ENCODE data around the gene ZNF275.
"Not testable (repeated sequence)": the region's sequence is repeated elsewhere in the genome, so short reads cannot be mapped to it uniquely, and the experiment has no call there.

The ZNF275 gene

GRCh38 chrX:153388722-153389459, 54.9 kb downstream of the ZNF275 start:
- no peak for DNase-seq

- DNase-seq = not testable (repeated sequence)
Observed at GRCh38 chrX:153389460-153389768, 55.5 kb downstream of the ZNF275 start.

GRCh38 chrX:153392642-153393321, 58.8 kb downstream of the ZNF275 start:
- no peak for DNase-seq

GRCh38 chrX:153394612-153395011, 60.7 kb downstream of the ZNF275 start:
- no peak for DNase-seq

GRCh38 chrX:153395613-153396319, 61.8 kb downstream of the ZNF275 start:
- no peak for DNase-seq

GRCh38 chrX:153396320-153397195, 62.6 kb downstream of the ZNF275 start:
- DNase-seq = no peak

- no peak for DNase-seq
Observed at GRCh38 chrX:153397256-153397960, 63.5 kb downstream of the ZNF275 start.

- DNase-seq = no peak
Observed at GRCh38 chrX:153398275-153398960, 64.5 kb downstream of the ZNF275 start.

GRCh38 chrX:153400146-153401132, 66.5 kb downstream of the ZNF275 start:
- peak; percentile 39 for DNase-seq

- DNase-seq = no peak
Observed at GRCh38 chrX:153401133-153401764, 67.3 kb downstream of the ZNF275 start, which contains the start of gene PNMA6E. Gene PNMA6E, minus strand, starts transcription at chrX:153401350. Its CDS starts 2,501 bp downstream, at chrX:153398849.

Measured in CD4-positive, alpha-beta T cell treated with Interferon gamma for 1 hour (primary cell).